ENCODE data around the gene PAX7.

PAX7 gene

GRCh38 chr1:18607289-18607760 is 23.3 kb upstream of the PAX7 start:
- TF ChIP-seq ZFX (IDR thresholded peaks at IDR 0.05), result no peak
- peak overlapping the region; percentile 47 for H3K27ac ChIP-seq

GRCh38 chr1:18608534-18608933 is 22.1 kb upstream of the PAX7 start:
- TF ChIP-seq CTCF (conservative IDR thresholded peaks at IDR 0.05) (peak; percentile 21), ZFX (IDR thresholded peaks at IDR 0.05) (no peak)
- no peak overlapping the region for H3K27ac ChIP-seq

- H3K27ac ChIP-seq, result no peak overlapping the region
- TF ChIP-seq ZFX (IDR thresholded peaks at IDR 0.05), result no peak
- TF ChIP-seq CTCF (conservative IDR thresholded peaks at IDR 0.05), result no peak
Observed at GRCh38 chr1:18611311-18611710, 19.3 kb upstream of the PAX7 start.

- no peak overlapping the region for H3K27ac ChIP-seq
- TF ChIP-seq CTCF (conservative IDR thresholded peaks at IDR 0.05) (no peak), ZFX (IDR thresholded peaks at IDR 0.05) (no peak)
Observed at GRCh38 chr1:18612073-18612472, 18.6 kb upstream of the PAX7 start.

GRCh38 chr1:18614069-18614735 is 16.4 kb upstream of the PAX7 start:
- TF ChIP-seq CTCF (conservative IDR thresholded peaks at IDR 0.05) (no peak), ZFX (IDR thresholded peaks at IDR 0.05) (no peak)
- no peak overlapping the region for H3K27ac ChIP-seq

- H3K27ac ChIP-seq, result no peak overlapping the region
- TF ChIP-seq CTCF (conservative IDR thresholded peaks at IDR 0.05), result no peak
- TF ChIP-seq ZFX (IDR thresholded peaks at IDR 0.05), result no peak
Observed at GRCh38 chr1:18618546-18619466, 11.8 kb upstream of the PAX7 start.

- no peak overlapping the region for H3K27ac ChIP-seq
- TF ChIP-seq ZFX (IDR thresholded peaks at IDR 0.05) (no peak), CTCF (conservative IDR thresholded peaks at IDR 0.05) (no peak)
Observed at GRCh38 chr1:18619467-18619835, 11.2 kb upstream of the PAX7 start.

Measured in C4-2B (cell line).